GM12875 (cell line): ENCODE data around the gene SPAG8.

Experiments used
- H3K4me3 ChIP-seq: one replicate; pipeline ENCODE4 v1.5.1; 2011; ENCODE audit warnings: low read depth, low read length, control low read depth
- TF ChIP-seq, protein P1 (sequence below): IDR thresholded peaks from 2 replicates; pipeline ENCODE4 v1.5.1; 2011; ENCODE audit warnings: low read depth, mild to moderate bottlenecking, control low read depth, inconsistent platforms, low read length, moderate library complexity, borderline replicate concordance; ENCODE audit not compliant: insufficient read depth

The SPAG8 gene

DNA sequence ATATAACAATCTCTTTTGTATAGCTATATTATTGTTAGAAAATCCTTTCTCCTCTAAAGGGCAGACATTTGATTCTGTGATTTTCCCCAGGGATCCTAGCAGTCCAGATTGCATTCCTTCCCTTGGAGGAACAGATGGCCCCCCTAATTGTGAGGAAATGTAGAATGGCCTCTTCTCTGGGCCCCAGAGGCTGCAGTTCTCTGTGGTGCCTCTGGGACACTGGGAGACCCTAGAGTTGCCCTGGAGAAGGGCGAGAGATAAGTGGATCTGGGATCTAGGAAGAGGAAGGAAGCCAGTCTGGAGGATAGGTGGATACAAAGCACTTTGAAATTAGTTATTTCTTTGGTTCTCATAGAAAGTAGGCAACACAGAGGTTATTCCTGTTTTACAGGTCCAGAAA lies 4.6 kb upstream of the SPAG8 start:
- TF ChIP-seq, protein P1, sequence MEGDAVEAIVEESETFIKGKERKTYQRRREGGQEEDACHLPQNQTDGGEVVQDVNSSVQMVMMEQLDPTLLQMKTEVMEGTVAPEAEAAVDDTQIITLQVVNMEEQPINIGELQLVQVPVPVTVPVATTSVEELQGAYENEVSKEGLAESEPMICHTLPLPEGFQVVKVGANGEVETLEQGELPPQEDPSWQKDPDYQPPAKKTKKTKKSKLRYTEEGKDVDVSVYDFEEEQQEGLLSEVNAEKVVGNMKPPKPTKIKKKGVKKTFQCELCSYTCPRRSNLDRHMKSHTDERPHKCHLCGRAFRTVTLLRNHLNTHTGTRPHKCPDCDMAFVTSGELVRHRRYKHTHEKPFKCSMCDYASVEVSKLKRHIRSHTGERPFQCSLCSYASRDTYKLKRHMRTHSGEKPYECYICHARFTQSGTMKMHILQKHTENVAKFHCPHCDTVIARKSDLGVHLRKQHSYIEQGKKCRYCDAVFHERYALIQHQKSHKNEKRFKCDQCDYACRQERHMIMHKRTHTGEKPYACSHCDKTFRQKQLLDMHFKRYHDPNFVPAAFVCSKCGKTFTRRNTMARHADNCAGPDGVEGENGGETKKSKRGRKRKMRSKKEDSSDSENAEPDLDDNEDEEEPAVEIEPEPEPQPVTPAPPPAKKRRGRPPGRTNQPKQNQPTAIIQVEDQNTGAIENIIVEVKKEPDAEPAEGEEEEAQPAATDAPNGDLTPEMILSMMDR: peak; percentile 28; the same call in 1 of the 2 replicates
- H3K4me3 ChIP-seq: no peak overlapping the region

DNA sequence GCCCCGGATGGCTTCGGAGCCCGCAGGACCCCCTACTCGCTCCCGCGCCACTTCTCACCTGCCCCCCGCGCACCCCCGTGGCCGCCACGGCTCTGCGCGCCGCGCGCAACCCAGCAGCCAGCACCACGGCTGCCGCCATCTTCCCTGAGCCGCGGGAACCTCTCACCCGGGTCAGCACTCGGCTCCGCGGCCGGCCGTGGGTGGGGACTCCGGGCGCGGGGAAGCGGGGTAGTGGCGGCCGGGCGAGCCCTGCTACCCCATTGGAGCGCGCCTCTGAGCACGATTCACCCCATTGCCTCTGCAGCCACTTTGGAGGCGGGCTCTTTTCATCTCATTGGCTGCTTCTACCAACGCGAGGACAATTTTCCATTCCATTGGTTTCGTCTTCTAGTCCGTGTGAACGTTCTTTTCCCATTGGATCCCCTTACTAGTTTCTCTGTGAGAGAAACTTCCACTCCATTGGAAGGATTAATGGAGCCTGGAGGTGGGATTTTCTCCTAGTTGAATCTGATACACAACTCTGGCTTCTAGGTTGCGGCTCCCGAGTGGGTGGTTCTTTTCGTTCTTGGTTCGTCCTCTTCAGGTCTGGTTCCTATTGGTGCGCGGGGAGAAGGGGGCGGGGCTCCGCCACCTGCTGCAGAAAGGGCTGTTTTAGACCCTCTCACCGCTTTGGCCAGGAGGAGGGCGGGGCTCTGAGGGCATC lies 2.9 kb upstream of the SPAG8 start, which contains the start of gene HINT2:
Gene HINT2, minus strand, starts transcription at position 202 of the 703 bp plus-strand sequence. Its CDS starts 63 bp downstream, at position 139.
- TF ChIP-seq, protein P1: no peak
- peak within 1 kb of the TSS; percentile 68 for H3K4me3 ChIP-seq

DNA sequence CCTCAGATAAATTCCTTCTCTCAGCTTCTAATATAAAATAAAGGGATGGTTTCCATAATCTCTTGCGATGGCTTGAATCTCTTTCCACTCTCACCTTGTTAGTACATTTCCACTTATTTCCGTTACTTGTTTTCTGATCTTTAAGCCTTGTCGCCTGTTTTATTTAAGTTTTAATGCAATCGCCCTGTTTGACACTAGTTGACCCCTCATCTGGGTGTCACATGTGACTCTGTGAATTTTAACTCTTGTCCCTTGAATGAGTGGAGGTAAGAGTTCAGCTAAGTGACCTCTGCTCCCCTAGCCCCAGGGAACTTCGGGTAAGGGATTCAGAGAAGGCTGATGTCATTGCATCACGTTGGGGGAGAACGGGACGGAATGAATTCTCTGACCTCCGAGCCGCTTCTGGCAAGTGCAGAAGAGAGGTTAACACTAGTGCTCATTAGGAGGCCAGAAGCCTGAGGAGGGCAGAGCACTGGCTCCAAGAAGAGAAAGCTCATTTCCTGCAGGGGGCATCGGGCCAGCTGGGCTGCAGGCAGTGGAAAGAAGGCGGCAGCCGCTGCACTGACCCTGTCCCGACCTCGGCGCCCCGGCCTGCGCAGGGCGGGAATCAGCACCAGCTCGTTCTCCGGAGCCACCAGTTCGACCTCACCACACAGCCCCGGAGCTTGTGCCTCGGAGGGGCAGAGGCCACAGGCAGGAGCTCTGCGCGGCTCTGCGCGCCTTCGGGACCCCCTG lies 2.2 kb upstream of the SPAG8 start:
- TF ChIP-seq, protein P1: peak; percentile 37; the same call in 1 of the 2 replicates

DNA sequence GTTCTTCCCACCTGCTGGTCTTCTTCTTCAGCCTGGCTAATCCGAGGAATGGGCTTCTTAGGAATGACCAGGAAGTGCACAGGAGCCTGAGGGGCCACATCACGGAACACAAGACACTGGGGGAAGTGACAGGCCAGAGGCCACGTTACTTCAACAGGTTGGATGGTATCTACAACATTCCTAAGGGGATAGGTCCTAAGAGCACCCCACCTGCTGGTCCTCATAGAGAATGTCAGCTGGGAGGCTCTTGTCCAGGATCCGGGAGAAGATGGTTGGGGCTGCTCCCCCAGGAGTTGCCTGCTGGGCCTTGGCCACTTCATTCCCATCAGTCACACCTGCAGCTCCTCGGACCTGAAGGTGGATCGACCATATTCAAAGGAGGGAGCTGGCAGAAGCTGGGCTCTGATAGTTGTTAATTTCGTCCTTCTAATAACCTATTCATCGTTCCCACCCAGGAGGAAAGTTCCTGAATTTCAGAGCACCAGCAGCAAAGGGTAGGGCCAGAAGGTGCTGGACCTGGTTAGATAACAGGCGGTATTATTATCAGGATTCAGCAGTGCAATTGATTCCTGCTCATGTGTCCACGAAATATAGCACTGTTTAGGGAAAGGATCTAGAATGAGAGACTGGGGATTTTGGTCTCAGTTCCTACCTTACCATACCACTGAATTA lies 1.5 kb upstream of the SPAG8 start:
- TF ChIP-seq, protein P1: peak; percentile 40; the same call in 1 of the 2 replicates

More for the DNA sequence above, 2.2 kb upstream of the SPAG8 start:
- peak overlapping the region; percentile 68 for H3K4me3 ChIP-seq

DNA sequence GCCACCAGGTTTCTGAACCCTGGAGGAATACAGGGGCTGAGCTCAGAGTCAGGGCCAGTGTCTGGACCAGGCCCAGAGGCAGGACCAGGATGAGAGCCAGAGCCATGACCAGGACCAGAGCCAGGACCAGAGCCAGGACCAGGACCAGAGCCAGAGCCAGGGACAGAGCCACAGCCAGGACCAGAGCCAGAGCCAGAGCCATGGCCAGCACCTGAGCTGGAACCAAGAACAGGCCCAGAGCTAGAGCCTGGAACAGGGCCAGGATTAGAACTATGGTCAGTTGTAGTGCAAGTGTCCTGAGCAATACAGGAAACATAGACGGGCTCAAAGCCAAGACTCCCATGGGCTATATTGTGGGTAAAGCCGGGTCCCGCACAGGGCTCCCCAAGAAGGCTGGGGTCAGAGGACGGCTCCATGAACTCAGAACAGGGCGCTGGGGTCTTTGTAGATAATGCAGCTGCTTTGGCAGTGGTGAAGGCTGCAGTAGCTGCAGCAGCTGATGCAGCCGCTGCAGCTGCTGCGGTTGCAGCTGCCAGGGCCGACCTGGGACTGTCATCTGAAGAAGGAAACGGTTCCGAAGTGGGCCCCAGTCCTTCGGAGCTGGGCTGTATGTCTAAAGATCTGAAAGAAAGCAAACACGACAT lies 559 bp downstream of the SPAG8 start:
- TF ChIP-seq, protein P1: no peak
- H3K4me3 ChIP-seq: peak overlapping the region; percentile 47

More for the DNA sequence above, 1.5 kb upstream of the SPAG8 start:
- H3K4me3 ChIP-seq: no peak overlapping the region

DNA sequence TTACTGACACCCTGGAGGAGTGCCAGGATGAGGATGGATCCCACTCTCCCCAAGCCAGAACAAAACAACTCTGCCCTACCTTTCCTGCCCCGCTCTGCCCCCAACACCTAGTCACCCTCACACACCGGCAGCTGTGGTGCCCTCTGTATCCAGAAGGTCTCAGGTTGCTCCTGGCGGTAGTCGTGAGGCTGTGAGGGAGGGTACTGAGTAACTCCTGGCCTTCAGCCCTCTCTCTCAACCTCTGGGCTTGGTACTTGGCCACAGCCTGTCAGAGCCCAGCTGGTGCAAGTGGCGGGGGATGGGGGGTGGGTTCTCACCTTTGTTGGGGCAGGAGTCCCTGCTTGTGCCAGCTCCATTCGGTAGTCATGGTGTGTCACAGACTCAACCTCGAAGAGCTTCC lies 1.9 kb downstream of the SPAG8 start:
- TF ChIP-seq, protein P1: no peak

More for the DNA sequence above, 1.9 kb downstream of the SPAG8 start:
- no peak overlapping the region for H3K4me3 ChIP-seq
